DND-41 (cell line): ENCODE data around the gene SRGAP3.
"Not testable (repeated sequence)": the region's sequence is repeated elsewhere in the genome, so short reads cannot be mapped to it uniquely, and the experiment has no call there.

Experiments used
- ATAC-seq: fragments of 200-7000 bp; cut with Tn5 transposase; 3 replicates; pipeline ENCODE4 v1.9.1; 2021; ENCODE audit warnings: low read depth; ENCODE audit not compliant: insufficient read depth
- DNase-seq: peaks from one replicate; pipeline ENCODE4 v3.0.0-alpha.2; 2020
- H2AFZ ChIP-seq: 2 replicates; pipeline ENCODE4 v1.6.0; 2012; ENCODE audit warnings: low read depth, low read length
- H3K27ac ChIP-seq: 2 replicates; pipeline ENCODE4 v1.5.1; 2012; ENCODE audit warnings: low read length, inconsistent platforms
- H3K27me3 ChIP-seq: fragments of 200-600 bp; sonication (generic); 2 replicates; pipeline ENCODE4 v1.6.0; 2012; ENCODE audit warnings: low read length, mild to moderate bottlenecking, inconsistent platforms; ENCODE audit not compliant: insufficient read depth, poor library complexity
- H3K36me3 ChIP-seq: 2 replicates; pipeline ENCODE4 v1.5.1; 2012; ENCODE audit warnings: low read length, inconsistent platforms; ENCODE audit not compliant: insufficient read depth
- H3K4me1 ChIP-seq: 2 replicates; pipeline ENCODE4 v1.5.1; 2012; ENCODE audit warnings: mild to moderate bottlenecking, low read length; ENCODE audit not compliant: insufficient read depth
- H3K4me2 ChIP-seq: 2 replicates; pipeline ENCODE4 v1.6.0; 2012; ENCODE audit warnings: mild to moderate bottlenecking, moderate library complexity, low read length, inconsistent platforms; ENCODE audit not compliant: insufficient read depth
- H3K4me3 ChIP-seq, 2 experiments: fragments of 200-600 bp in 1 of 2; shearing (Covaris generic) in 1 of 2; 2 replicates each; pipeline ENCODE4 v1.5.1; 2012 to 2016; ENCODE audit warnings: inconsistent platforms in 2 of 2, low read length in 2 of 2, mild to moderate bottlenecking in 2 of 2, low read depth in 1 of 2, moderate library complexity in 1 of 2
- H3K79me2 ChIP-seq: 2 replicates; pipeline ENCODE4 v1.6.0; 2012; ENCODE audit warnings: low read length, inconsistent platforms; ENCODE audit not compliant: insufficient read depth
- H3K9ac ChIP-seq: 2 replicates; pipeline ENCODE4 v1.6.0; 2012; ENCODE audit warnings: low read depth, mild to moderate bottlenecking, inconsistent platforms, low read length, moderate library complexity
- H3K9me3 ChIP-seq: 2 replicates; pipeline ENCODE4 v1.5.1; 2012; ENCODE audit warnings: low read length, moderate library complexity, mild to moderate bottlenecking, inconsistent platforms; ENCODE audit not compliant: insufficient read depth, severe bottlenecking
- H4K20me1 ChIP-seq: 2 replicates; pipeline ENCODE4 v1.6.0; 2012; ENCODE audit warnings: low read length; ENCODE audit not compliant: insufficient read depth
- EZH2 ChIP-seq: IDR thresholded peaks from 3 replicates; pipeline ENCODE4 v1.6.1; 2012; ENCODE audit warnings: borderline replicate concordance, low read depth, mild to moderate bottlenecking, moderate library complexity, low read length, inconsistent platforms; ENCODE audit not compliant: severe bottlenecking
- TF ChIP-seq, protein P1 (sequence below): IDR thresholded peaks from 2 replicates; pipeline ENCODE4 v1.5.1; 2012; ENCODE audit warnings: borderline replicate concordance, low read length, moderate library complexity, mild to moderate bottlenecking; ENCODE audit not compliant: poor library complexity, severe bottlenecking; ENCODE audit errors: extremely low read depth

SRGAP3 gene

DNA sequence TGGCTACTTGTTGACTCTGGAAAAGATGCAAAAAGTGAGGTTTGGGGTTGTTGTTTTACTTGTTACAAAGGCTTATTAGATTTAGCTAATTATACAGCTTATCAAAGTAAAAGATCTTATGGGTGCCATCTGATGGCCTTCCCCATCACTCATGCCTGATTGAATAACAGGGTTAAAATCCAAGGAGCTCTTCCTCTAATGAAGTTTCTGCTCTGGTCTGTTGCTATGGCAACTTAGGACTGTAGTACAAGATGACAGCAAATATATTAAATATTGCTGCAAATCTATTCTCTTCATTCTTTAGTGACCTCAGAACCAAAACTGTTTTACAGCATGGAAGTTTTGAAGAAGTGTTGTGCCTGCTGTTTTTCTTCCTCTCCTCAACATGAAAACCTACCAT lies 45.6 kb upstream of the SRGAP3 start:
- no peaks in the 10 kb centered on the region for H3K27me3 ChIP-seq
- H4K20me1 ChIP-seq: no peaks in the 10 kb centered on the region
- H2AFZ ChIP-seq: no peak overlapping the region
- H3K9me3 ChIP-seq: no peaks in the 10 kb centered on the region
- H3K9ac ChIP-seq: no peak overlapping the region
- no peaks in the 10 kb centered on the region for H3K36me3 ChIP-seq
- ATAC-seq (no peak), DNase-seq (no peak)
- H3K79me2 ChIP-seq: no peaks in the 10 kb centered on the region
- H3K4me2 ChIP-seq: no peak overlapping the region
- TF ChIP-seq, protein P1, sequence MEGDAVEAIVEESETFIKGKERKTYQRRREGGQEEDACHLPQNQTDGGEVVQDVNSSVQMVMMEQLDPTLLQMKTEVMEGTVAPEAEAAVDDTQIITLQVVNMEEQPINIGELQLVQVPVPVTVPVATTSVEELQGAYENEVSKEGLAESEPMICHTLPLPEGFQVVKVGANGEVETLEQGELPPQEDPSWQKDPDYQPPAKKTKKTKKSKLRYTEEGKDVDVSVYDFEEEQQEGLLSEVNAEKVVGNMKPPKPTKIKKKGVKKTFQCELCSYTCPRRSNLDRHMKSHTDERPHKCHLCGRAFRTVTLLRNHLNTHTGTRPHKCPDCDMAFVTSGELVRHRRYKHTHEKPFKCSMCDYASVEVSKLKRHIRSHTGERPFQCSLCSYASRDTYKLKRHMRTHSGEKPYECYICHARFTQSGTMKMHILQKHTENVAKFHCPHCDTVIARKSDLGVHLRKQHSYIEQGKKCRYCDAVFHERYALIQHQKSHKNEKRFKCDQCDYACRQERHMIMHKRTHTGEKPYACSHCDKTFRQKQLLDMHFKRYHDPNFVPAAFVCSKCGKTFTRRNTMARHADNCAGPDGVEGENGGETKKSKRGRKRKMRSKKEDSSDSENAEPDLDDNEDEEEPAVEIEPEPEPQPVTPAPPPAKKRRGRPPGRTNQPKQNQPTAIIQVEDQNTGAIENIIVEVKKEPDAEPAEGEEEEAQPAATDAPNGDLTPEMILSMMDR: no peak
- no peak for TF ChIP-seq EZH2
- no peak overlapping the region for H3K4me3 ChIP-seq
- H3K4me1 ChIP-seq: no peaks in the 10 kb centered on the region
- H3K27ac ChIP-seq: no peak overlapping the region

DNA sequence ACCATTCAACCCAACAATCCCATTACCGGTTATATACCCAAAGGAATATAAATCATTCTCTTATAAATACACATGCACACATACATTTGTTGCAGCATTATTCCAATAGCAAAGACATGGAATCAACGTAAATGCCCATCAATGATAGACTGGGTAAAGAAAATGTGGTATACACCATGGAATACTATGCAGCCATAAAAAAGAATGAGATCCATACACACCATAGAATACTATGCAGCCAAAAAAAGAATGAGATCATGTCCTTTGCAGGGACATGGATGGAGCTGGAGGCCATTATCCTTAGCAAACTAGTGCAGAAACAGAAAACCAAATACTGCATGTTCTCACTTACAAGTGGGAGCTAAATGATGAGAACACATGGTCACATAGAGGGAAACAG lies 44.5 kb upstream of the SRGAP3 start:
- not testable (repeated sequence) for H3K4me1 ChIP-seq, H3K9me3 ChIP-seq, H2AFZ ChIP-seq, DNase-seq, H3K4me2 ChIP-seq, H3K27ac ChIP-seq, H3K79me2 ChIP-seq, H3K4me3 ChIP-seq, H3K9ac ChIP-seq, H3K27me3 ChIP-seq, H4K20me1 ChIP-seq, ATAC-seq, H3K36me3 ChIP-seq

DNA sequence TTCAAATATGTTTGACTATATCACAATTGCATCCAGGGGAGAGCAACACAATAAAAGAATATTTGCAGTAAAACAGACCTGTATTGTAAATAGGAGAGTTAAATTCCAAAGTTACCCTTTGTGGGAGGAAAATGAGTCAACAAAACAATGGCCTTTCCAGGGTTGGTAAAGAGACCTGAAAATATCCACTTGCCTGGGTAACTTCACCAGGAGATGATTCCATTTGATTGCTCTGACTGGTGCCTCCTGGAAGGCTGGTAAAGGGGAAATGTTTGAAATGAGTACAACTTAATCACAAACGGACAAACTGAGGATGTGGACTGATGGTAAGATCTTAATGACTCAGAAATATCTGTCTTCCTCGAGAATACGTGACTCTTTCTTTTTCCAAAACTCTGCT lies 43.6 kb upstream of the SRGAP3 start:
- H3K79me2 ChIP-seq: no peaks in the 10 kb centered on the region
- no peak overlapping the region for H3K27ac ChIP-seq
- no peak for DNase-seq
- H3K4me2 ChIP-seq: no peak overlapping the region
- no peaks in the 10 kb centered on the region for H3K36me3 ChIP-seq
- no peak for ATAC-seq
- H3K27me3 ChIP-seq: no peaks in the 10 kb centered on the region
- H3K4me3 ChIP-seq: no peak overlapping the region
- no peaks in the 10 kb centered on the region for H4K20me1 ChIP-seq
- no peak overlapping the region for H3K9ac ChIP-seq
- no peaks in the 10 kb centered on the region for H3K9me3 ChIP-seq
- TF ChIP-seq, protein P1: no peak
- TF ChIP-seq EZH2: no peak
- H2AFZ ChIP-seq: no peak overlapping the region
- H3K4me1 ChIP-seq: no peaks in the 10 kb centered on the region

DNA sequence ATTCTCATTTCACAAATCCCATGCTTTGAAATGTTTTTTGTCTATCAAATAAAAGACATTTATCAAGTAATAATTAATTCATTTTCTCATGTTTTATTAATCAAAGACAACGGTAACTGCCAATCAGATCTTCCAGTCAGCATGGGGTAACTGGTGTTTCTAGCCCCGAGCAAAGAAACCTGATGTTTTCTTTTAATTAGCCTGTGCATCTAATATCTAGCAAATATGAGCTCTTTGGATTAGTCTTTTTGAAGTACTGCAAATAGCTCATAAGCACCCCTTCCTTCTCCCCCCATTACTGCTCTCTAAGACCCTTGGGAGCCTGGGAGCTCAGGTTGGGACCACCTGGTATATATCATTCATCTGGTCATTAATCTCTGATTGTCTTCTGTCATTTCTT lies 43.1 kb upstream of the SRGAP3 start:
- Histone ChIP-seq H3K4me2 (no peak overlapping the region), H2AFZ (no peak overlapping the region), H3K36me3 (no peaks in the 10 kb centered on the region)

More for the DNA sequence above, 43.1 kb upstream of the SRGAP3 start:
- H3K9me3 ChIP-seq: no peaks in the 10 kb centered on the region
- no peaks in the 10 kb centered on the region for H3K4me1 ChIP-seq
- no peak overlapping the region for H3K9ac ChIP-seq
- ATAC-seq: no peak
- no peak for TF ChIP-seq EZH2
- TF ChIP-seq, protein P1: no peak
- no peaks in the 10 kb centered on the region for H3K79me2 ChIP-seq
- no peaks in the 10 kb centered on the region for H3K27me3 ChIP-seq
- no peak for DNase-seq
- H4K20me1 ChIP-seq: no peaks in the 10 kb centered on the region
- no peak overlapping the region for H3K27ac ChIP-seq
- H3K4me3 ChIP-seq: no peak overlapping the region
